Mesenteric fat pad (tissue), 1 donor: Measurements from ENCODE around the gene PTRHD1. TPM values are rescaled to one million over a fixed set of nuclear protein-coding genes. Genes with fewer than 3 reads are reported as not detected.
"Not testable (repeated sequence)": the region's sequence is repeated elsewhere in the genome, so short reads cannot be mapped to it uniquely, and the experiment has no call there.

Experiments used
- DNase-seq: peaks from one replicate; pipeline ENCODE4 v3.0.0-alpha.2; 2020; ENCODE audit warnings: low spot score
- total RNA-seq: library from RNA; stranded (reverse); fragmentation: NEBNext Ultra II Directional; extraction: Animal tissue kit (Norgen Biotek cat#: 25700); gene quantifications from one replicate; pipeline ENCODE4 v1.2.1, GENCODE V29; 2021
- donor health status: DM: yes; HTN: yes; CAD: no.

Gene PTRHD1
- total RNA-seq, 1 donor from 2014 or later, result 12.9 TPM

DNA sequence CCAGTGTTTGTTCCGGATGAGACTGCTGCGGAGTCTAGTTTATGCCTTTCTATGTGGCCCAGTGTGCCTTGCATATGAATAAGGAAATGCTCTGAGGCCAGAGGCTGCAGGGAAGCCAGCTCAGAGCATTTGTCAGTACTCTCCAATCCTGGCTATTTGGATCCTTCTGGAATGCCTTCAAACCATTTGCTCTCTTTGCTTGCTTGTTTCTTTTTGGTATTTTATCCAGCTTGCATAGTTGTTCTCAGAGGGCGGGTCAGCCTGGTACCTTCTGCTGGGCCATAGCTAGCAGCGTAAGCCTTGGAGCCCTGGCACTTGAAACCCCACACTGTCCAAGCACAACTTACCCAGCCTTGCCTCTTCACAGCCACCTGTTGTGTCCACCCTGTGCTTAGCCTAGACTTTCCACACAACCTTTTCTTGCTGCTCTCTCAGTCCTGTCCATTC is 20.5 kb upstream of the PTRHD1 start:
- DNase-seq, result no peak

GRCh38 chr2:24809316-24810007 is 16.3 kb upstream of the PTRHD1 start:
- DNase-seq, result no peak

DNA sequence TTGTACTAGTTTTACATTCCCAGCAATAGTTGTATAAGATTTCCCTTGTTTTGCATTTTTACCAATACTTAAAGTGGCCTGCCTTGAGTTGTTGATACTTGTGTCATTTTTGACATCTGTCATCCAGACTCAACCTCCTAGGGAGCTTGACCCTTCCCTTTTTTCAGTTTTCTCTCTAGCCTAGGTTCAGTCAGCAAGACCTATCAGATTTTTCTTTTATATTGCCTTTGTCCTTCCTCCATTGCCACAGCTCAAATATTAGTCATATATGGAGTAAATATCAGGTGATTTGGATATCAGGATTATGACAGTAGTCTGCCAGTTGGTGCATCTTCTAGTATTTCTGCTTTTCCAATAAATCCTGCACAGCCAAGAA is 13.5 kb upstream of the PTRHD1 start:
- no peak for DNase-seq

- not testable (repeated sequence) for DNase-seq
These were observed 12.8 kb upstream of the PTRHD1 start for GRCh38 chr2:24805811-24806660.

GRCh38 chr2:24800487-24800886 is 7.3 kb upstream of the PTRHD1 start:
- not testable (repeated sequence) for DNase-seq

DNA sequence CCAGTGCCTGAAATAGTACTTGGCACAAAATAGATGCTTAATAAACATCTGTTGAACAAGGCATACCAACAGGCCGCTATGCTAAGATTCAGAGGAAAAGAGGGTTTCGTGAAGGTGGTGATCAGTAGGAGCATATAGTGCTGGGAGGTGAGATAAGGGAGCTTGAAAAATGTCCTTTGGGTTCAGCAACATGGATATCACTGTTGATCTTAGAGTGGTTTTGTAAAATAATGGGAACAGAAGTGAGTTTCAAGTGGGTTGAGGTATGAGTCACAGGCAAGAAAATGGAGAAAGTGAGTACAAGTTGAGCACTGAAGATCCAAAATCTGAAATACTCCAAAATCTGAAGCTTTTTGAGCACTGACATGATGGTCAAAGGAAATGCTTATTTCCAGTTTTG is 4.5 kb upstream of the PTRHD1 start:
- DNase-seq, result no peak

DNA sequence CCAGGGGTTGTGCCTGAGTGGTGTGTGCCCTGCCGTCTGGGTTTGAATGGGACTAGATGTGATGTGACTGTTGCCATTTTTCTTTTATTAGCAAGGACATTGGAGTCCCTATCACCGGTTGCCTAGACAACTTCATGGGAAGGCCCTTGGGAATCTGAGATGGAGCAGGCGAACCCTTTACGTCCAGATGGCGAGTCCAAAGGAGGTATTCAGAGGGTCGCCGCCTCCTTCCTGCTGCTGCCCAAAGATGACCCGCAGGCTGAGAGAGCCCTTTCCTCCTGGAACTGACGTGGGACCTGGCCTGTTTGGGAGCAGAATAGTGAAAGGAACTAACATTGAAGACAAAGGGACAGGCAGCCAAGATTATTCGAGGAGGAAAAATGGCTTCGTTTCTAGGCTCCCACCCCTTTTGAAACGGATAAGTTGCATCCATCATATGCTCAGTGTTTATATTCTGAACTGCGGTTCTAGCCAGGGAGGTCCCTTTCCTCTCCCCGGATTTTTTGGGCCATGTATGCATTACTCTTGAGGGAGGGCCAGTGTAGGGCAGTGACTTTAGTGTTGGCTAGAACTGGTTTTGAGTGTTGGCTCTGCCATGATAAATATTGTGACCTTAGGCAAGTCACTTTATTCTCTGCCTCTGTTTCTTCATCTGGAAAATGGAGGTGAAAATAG is 707 bp upstream of the PTRHD1 start:
- no peak for DNase-seq

- no peak for DNase-seq
These were observed 683 bp downstream of the PTRHD1 start for GRCh38 chr2:24792542-24792873.

- DNase-seq, result no peak
These were observed 1.7 kb downstream of the PTRHD1 start for GRCh38 chr2:24791452-24791851.

- DNase-seq, result no peak
These were observed 4.4 kb downstream of the PTRHD1 start for GRCh38 chr2:24788816-24789215.

- DNase-seq, result no peak
These were observed 5.7 kb downstream of the PTRHD1 start for GRCh38 chr2:24787532-24787931.

- DNase-seq, result no peak
These were observed 7.4 kb downstream of the PTRHD1 start for GRCh38 chr2:24785671-24786321.

GRCh38 chr2:24783641-24784040 is 9.6 kb downstream of the PTRHD1 start:
- DNase-seq, result no peak

DNA sequence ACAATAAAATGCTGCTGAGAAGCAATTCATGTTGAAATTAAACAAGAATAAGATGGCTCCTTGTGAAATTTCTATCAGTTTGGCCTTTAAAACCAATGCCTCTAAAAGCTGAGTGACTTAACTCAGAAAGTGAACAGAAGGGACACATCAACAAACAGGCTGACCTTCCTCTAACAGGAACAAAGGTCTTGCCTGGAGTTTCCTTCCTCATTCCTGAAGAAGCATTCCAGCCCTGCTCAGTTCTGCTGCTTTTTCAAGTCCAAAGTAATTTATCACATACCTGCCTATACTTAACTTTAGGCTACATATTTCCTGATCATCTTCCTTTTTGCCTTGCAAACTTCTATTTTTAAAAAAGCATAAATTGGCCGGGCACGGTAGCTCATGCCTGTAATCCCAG is 14.1 kb downstream of the PTRHD1 start:
- no peak for DNase-seq

GRCh38 chr2:24774373-24774772 is 18.8 kb downstream of the PTRHD1 start:
- no peak for DNase-seq

DNA sequence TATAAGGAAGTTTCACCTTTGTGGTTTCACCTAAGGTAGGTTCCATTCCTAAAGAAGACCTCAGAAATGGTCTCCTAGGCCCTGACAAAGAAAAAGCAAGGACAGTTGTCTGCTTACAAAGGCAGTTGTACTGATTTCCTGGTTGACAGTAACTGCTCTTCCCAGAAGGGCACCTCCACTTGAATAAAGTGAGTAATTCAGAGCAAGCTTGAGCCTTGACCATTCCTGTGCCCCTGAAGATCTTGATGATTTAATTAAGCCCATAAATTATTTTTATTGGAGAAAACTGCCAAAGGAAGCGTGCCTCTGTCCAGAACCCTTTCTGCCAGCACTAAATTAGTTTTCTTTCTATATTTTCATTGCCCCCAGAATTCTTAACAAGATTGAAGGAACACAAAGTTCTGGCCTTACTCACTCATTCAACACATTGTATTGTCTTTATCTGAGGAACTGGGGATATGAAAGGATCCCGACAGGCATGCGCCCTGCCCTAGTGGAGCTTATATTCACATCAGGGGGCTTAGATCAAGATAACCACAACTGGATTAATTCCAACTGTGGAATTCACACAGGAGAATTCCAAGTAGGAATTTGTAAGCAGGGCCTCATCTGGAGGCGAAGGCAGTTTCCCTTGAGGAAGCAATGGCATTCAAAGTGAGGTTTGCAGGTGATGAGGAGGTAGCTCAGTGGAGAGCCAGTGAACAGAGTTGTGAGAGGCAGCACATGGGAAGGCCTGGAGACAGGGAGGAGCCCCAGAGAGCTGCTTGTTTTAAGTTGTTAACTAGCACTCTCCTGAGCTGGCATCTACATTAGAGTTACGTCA is 21.2 kb downstream of the PTRHD1 start:
- DNase-seq, result no peak

- DNase-seq, result no peak
These were observed 22.1 kb downstream of the PTRHD1 start for GRCh38 chr2:24771061-24771460.

DNA sequence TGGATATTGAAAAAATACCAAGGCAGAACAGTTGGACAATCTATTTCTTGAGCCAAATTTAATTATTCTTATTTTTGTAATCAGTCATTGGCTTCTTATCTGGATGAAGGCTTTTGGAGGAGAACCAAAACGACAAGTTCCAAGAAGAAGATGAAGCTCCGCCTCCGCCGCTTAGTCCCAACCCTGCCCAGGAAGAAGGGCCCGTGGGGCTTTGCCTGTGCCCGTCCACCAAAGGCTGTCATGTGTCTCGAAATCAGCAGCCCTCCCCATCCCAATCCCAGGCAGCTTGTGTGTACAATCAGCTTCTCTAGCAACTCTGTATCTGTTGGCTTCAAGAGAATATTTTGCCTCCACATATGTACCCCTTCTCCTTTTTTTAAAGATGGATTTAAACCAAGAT is 24.6 kb downstream of the PTRHD1 start:
- no peak for DNase-seq

DNA sequence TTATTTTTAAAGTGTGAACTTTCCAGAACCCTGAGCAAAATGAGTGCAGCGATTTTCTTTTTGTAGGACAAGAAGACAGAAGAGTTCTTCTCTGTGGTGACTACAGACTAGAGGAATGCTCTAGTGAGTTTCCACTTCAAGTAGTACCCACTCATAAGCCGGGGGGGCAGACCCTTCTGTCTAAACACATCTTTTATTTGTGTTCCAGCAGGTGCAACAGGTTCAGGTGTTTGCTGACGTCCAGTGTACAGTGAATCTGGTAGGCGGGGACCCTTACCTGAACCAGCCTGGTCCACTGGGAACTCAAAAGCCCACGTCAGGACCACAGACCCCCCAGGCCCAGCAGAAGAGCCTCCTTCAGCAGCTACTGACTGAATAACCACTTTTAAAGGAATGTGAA is 25.2 kb downstream of the PTRHD1 start:
- no peak for DNase-seq

DNA sequence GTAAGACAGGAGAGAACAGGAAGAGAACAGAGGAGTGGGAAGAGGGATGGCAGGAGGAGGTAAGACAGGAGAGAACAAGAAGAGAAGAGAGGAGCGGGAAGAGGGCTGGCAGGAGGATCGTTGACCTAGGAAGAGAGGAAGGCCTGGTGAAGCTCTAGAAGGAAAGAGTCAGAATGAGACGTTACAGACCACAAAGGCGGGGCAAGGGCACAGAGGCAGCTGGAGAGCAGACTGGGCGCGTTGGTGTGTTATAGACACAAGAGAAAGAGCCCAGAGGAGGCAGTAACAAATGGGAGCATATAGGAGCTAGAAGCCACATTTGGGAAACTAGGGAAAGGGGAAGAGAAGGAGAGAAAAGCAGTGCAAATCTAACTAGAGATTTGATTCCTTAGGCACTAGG is 26.6 kb downstream of the PTRHD1 start:
- no peak for DNase-seq

DNA sequence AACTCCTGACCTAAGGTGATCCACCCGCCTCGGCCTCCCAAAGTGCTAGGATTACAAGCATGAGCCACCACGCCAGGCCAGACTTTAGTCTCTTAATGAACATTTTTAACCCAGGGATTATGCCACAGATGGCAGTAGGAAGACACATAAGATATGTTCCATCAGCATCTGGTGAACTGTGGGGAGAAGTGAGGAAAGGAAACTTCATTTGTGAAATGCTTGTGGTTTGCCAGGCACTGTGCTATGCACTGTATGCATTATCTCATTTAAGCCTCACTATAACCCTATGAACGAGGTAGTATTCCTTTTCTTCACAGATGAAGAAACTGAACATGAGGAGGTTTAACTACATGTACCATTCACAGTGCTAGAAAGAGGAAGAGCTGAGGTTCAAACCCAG is 29.3 kb downstream of the PTRHD1 start:
- no peak for DNase-seq
